ENCODE data around the gene PIN1. TPM values are rescaled to one million over a fixed set of nuclear protein-coding genes. Genes with fewer than 3 reads are reported as not detected.

Gene PIN1
- total and polyA plus RNA-seq, 2 of the 8 experiments (the other 6 are each of a cell fraction or from before 2014, with no cell fraction given), result 78.3 to 90.8 TPM

- TF ChIP-seq ZNF274 (IDR thresholded peaks at IDR 0.05; ENCODE audit: borderline replicate concordance, extremely low read depth, low read length) (no peak), CEBPB (IDR thresholded peaks at IDR 0.05; ENCODE audit: low read depth, low read length) (no peak), HDAC2 (IDR thresholded peaks at IDR 0.05; ENCODE audit: borderline replicate concordance in 1 of 2, low read depth in 2 of 2, low read length in 2 of 2) (no peak; a peak in 1 of 4 replicates), EZH2 (IDR thresholded peaks at IDR 0.05; ENCODE audit: low read depth, low read length, severe bottlenecking) (no peak), TAF7 (optimal IDR thresholded peaks at IDR 0.05; ENCODE audit: borderline replicate concordance, low read depth, low read length) (no peak), RXRA (IDR thresholded peaks at IDR 0.05; ENCODE audit: insufficient read depth, low read depth, low read length) (no peak), GABPA (IDR thresholded peaks at IDR 0.05; ENCODE audit: borderline replicate concordance, insufficient read depth, low read length) (no peak), PHF8 (conservative IDR thresholded peaks at IDR 0.05; ENCODE audit: low read depth, low read length) (no peak), SP1 (IDR thresholded peaks at IDR 0.05; ENCODE audit: low read depth, low read length) (no peak), EGR1 (IDR thresholded peaks at IDR 0.05; ENCODE audit: borderline replicate concordance, low read depth, low read length) (no peak)
These were observed 16.9 kb upstream of the PIN1 start (continued) for GRCh38 chr19:9818175-9818733.
